ENCODE measurements around the gene LDLRAD3.
"Not testable (repeated sequence)": the region's sequence is repeated elsewhere in the genome, so short reads cannot be mapped to it uniquely, and the experiment has no call there.

The LDLRAD3 gene

GRCh38 chr11:35911616-35912165 is 32.2 kb upstream of the LDLRAD3 start:
- Histone ChIP-seq H3K9ac (ENCODE audit: low read depth, low read length) (no peak overlapping the region), H3K4me3 (ENCODE audit: low read length) (no peak overlapping the region), H3K4me2 (ENCODE audit: low read length) (no peak overlapping the region), H3K9me3 (replicated peaks; ENCODE audit: low read length) (no peaks in the 10 kb centered on the region), H3K36me3 (ENCODE audit: insufficient read depth, low read length) (no peaks in the 10 kb centered on the region), H3K4me1 (ENCODE audit: control insufficient read depth, insufficient read depth, low read length) (peaks cover 35% of the 10 kb centered on the region), H3K27me3 (ENCODE audit: control insufficient read depth, insufficient read depth, low read length) (no peaks in the 10 kb centered on the region)

- not testable (repeated sequence) for H3K4me2 ChIP-seq (ENCODE audit: low read length); H3K9ac ChIP-seq (ENCODE audit: low read depth, low read length); H3K36me3 ChIP-seq (ENCODE audit: insufficient read depth, low read length); H3K27me3 ChIP-seq (ENCODE audit: control insufficient read depth, insufficient read depth, low read length); H3K9me3 ChIP-seq (replicated peaks; ENCODE audit: low read length); H3K4me3 ChIP-seq (ENCODE audit: low read length)
- peaks cover 34% of the 10 kb centered on the region for H3K4me1 ChIP-seq (ENCODE audit: control insufficient read depth, insufficient read depth, low read length)
These were observed 31.4 kb upstream of the LDLRAD3 start for GRCh38 chr11:35912436-35912835.

GRCh38 chr11:35912883-35913624 is 30.8 kb upstream of the LDLRAD3 start:
- no peaks in the 10 kb centered on the region for H3K9me3 ChIP-seq (replicated peaks; ENCODE audit: low read length)
- H3K4me1 ChIP-seq (ENCODE audit: control insufficient read depth, insufficient read depth, low read length): peaks cover 29% of the 10 kb centered on the region
- H3K9ac ChIP-seq (ENCODE audit: low read depth, low read length): no peak overlapping the region
- no peak overlapping the region for H3K4me3 ChIP-seq (ENCODE audit: low read length)
- no peaks in the 10 kb centered on the region for H3K36me3 ChIP-seq (ENCODE audit: insufficient read depth, low read length)
- H3K27me3 ChIP-seq (ENCODE audit: control insufficient read depth, insufficient read depth, low read length): no peaks in the 10 kb centered on the region
- no peak overlapping the region for H3K4me2 ChIP-seq (ENCODE audit: low read length)

- Histone ChIP-seq H3K27me3 (ENCODE audit: control insufficient read depth, insufficient read depth, low read length) (no peaks in the 10 kb centered on the region), H3K36me3 (ENCODE audit: insufficient read depth, low read length) (no peaks in the 10 kb centered on the region), H3K9me3 (replicated peaks; ENCODE audit: low read length) (no peaks in the 10 kb centered on the region), H3K4me1 (ENCODE audit: control insufficient read depth, insufficient read depth, low read length) (peaks cover 21% of the 10 kb centered on the region), H3K9ac (ENCODE audit: low read depth, low read length) (no peak overlapping the region), H3K4me3 (ENCODE audit: low read length) (no peak overlapping the region), H3K4me2 (ENCODE audit: low read length) (no peak overlapping the region)
These were observed 29.0 kb upstream of the LDLRAD3 start for GRCh38 chr11:35914816-35915215.

- H3K27me3 ChIP-seq (ENCODE audit: control insufficient read depth, insufficient read depth, low read length): no peaks in the 10 kb centered on the region
- H3K4me2 ChIP-seq (ENCODE audit: low read length): no peak overlapping the region
- no peaks in the 10 kb centered on the region for H3K36me3 ChIP-seq (ENCODE audit: insufficient read depth, low read length)
- no peaks in the 10 kb centered on the region for H3K9me3 ChIP-seq (replicated peaks; ENCODE audit: low read length)
- H3K9ac ChIP-seq (ENCODE audit: low read depth, low read length): no peak overlapping the region
- H3K4me3 ChIP-seq (ENCODE audit: low read length): no peak overlapping the region
- H3K4me1 ChIP-seq (ENCODE audit: control insufficient read depth, insufficient read depth, low read length): peaks cover 18% of the 10 kb centered on the region
These were observed 27.6 kb upstream of the LDLRAD3 start for GRCh38 chr11:35916270-35916669.

- Histone ChIP-seq H3K4me1 (ENCODE audit: control insufficient read depth, insufficient read depth, low read length) (peaks cover 10% of the 10 kb centered on the region), H3K9ac (ENCODE audit: low read depth, low read length) (no peak overlapping the region), H3K27me3 (ENCODE audit: control insufficient read depth, insufficient read depth, low read length) (no peaks in the 10 kb centered on the region), H3K9me3 (replicated peaks; ENCODE audit: low read length) (no peaks in the 10 kb centered on the region), H3K36me3 (ENCODE audit: insufficient read depth, low read length) (no peaks in the 10 kb centered on the region), H3K4me2 (ENCODE audit: low read length) (no peak overlapping the region), H3K4me3 (ENCODE audit: low read length) (no peak overlapping the region)
These were observed 26.2 kb upstream of the LDLRAD3 start for GRCh38 chr11:35917676-35918075.

- Histone ChIP-seq H3K4me2 (ENCODE audit: low read length) (peak overlapping the region; percentile 45), H3K27me3 (ENCODE audit: control insufficient read depth, insufficient read depth, low read length) (no peaks in the 10 kb centered on the region), H3K4me3 (ENCODE audit: low read length) (no peak overlapping the region), H3K9me3 (replicated peaks; ENCODE audit: low read length) (no peaks in the 10 kb centered on the region), H3K9ac (ENCODE audit: low read depth, low read length) (no peak overlapping the region), H3K36me3 (ENCODE audit: insufficient read depth, low read length) (no peaks in the 10 kb centered on the region), H3K4me1 (ENCODE audit: control insufficient read depth, insufficient read depth, low read length) (peaks cover 12% of the 10 kb centered on the region)
These were observed 25.1 kb upstream of the LDLRAD3 start for GRCh38 chr11:35918716-35919115.

- no peak overlapping the region for H3K9ac ChIP-seq (ENCODE audit: low read depth, low read length)
- H3K4me1 ChIP-seq (ENCODE audit: control insufficient read depth, insufficient read depth, low read length): peaks cover 12% of the 10 kb centered on the region
- no peaks in the 10 kb centered on the region for H3K27me3 ChIP-seq (ENCODE audit: control insufficient read depth, insufficient read depth, low read length)
- no peaks in the 10 kb centered on the region for H3K9me3 ChIP-seq (replicated peaks; ENCODE audit: low read length)
- no peak overlapping the region for H3K4me3 ChIP-seq (ENCODE audit: low read length)
- H3K4me2 ChIP-seq (ENCODE audit: low read length): peak overlapping the region; percentile 45
- H3K36me3 ChIP-seq (ENCODE audit: insufficient read depth, low read length): no peaks in the 10 kb centered on the region
These were observed 24.6 kb upstream of the LDLRAD3 start for GRCh38 chr11:35919244-35919643.

GRCh38 chr11:35923452-35923851 is 20.4 kb upstream of the LDLRAD3 start:
- H3K27me3 ChIP-seq (ENCODE audit: control insufficient read depth, insufficient read depth, low read length): no peaks in the 10 kb centered on the region
- H3K9me3 ChIP-seq (replicated peaks; ENCODE audit: low read length): no peaks in the 10 kb centered on the region
- H3K4me2 ChIP-seq (ENCODE audit: low read length): no peak overlapping the region
- H3K36me3 ChIP-seq (ENCODE audit: insufficient read depth, low read length): no peaks in the 10 kb centered on the region
- no peak overlapping the region for H3K9ac ChIP-seq (ENCODE audit: low read depth, low read length)
- peaks cover 27% of the 10 kb centered on the region for H3K4me1 ChIP-seq (ENCODE audit: control insufficient read depth, insufficient read depth, low read length)
- no peak overlapping the region for H3K4me3 ChIP-seq (ENCODE audit: low read length)

GRCh38 chr11:35924811-35925210 is 19.1 kb upstream of the LDLRAD3 start:
- no peak overlapping the region for H3K4me3 ChIP-seq (ENCODE audit: low read length)
- peaks cover 18% of the 10 kb centered on the region for H3K4me1 ChIP-seq (ENCODE audit: control insufficient read depth, insufficient read depth, low read length)
- H3K9ac ChIP-seq (ENCODE audit: low read depth, low read length): no peak overlapping the region
- no peak overlapping the region for H3K4me2 ChIP-seq (ENCODE audit: low read length)
- H3K9me3 ChIP-seq (replicated peaks; ENCODE audit: low read length): no peaks in the 10 kb centered on the region
- H3K36me3 ChIP-seq (ENCODE audit: insufficient read depth, low read length): no peaks in the 10 kb centered on the region
- no peaks in the 10 kb centered on the region for H3K27me3 ChIP-seq (ENCODE audit: control insufficient read depth, insufficient read depth, low read length)

- Histone ChIP-seq H3K9ac (ENCODE audit: low read depth, low read length) (peak overlapping the region; percentile 38), H3K27me3 (ENCODE audit: control insufficient read depth, insufficient read depth, low read length) (no peaks in the 10 kb centered on the region), H3K9me3 (replicated peaks; ENCODE audit: low read length) (no peaks in the 10 kb centered on the region), H3K4me1 (ENCODE audit: control insufficient read depth, insufficient read depth, low read length) (peaks cover 18% of the 10 kb centered on the region), H3K36me3 (ENCODE audit: insufficient read depth, low read length) (no peaks in the 10 kb centered on the region), H3K4me2 (ENCODE audit: low read length) (peak overlapping the region; percentile 71), H3K4me3 (ENCODE audit: low read length) (no peak overlapping the region)
These were observed 16.8 kb upstream of the LDLRAD3 start for GRCh38 chr11:35927104-35927503.

GRCh38 chr11:35927682-35928081 is 16.2 kb upstream of the LDLRAD3 start:
- peaks cover 19% of the 10 kb centered on the region for H3K4me1 ChIP-seq (ENCODE audit: control insufficient read depth, insufficient read depth, low read length)
- peak overlapping the region; percentile 71 for H3K4me2 ChIP-seq (ENCODE audit: low read length)
- no peak overlapping the region for H3K4me3 ChIP-seq (ENCODE audit: low read length)
- no peaks in the 10 kb centered on the region for H3K27me3 ChIP-seq (ENCODE audit: control insufficient read depth, insufficient read depth, low read length)
- no peaks in the 10 kb centered on the region for H3K9me3 ChIP-seq (replicated peaks; ENCODE audit: low read length)
- no peaks in the 10 kb centered on the region for H3K36me3 ChIP-seq (ENCODE audit: insufficient read depth, low read length)
- peak overlapping the region; percentile 38 for H3K9ac ChIP-seq (ENCODE audit: low read depth, low read length)
